ENCODE results near the gene TNFRSF4. TPM values are rescaled to one million over a fixed set of nuclear protein-coding genes. Genes with fewer than 3 reads are reported as not detected.

TNFRSF4 gene
- total RNA-seq, 2 experiments from 2014 or later: 1.1 TPM; not detected in 1

DNA sequence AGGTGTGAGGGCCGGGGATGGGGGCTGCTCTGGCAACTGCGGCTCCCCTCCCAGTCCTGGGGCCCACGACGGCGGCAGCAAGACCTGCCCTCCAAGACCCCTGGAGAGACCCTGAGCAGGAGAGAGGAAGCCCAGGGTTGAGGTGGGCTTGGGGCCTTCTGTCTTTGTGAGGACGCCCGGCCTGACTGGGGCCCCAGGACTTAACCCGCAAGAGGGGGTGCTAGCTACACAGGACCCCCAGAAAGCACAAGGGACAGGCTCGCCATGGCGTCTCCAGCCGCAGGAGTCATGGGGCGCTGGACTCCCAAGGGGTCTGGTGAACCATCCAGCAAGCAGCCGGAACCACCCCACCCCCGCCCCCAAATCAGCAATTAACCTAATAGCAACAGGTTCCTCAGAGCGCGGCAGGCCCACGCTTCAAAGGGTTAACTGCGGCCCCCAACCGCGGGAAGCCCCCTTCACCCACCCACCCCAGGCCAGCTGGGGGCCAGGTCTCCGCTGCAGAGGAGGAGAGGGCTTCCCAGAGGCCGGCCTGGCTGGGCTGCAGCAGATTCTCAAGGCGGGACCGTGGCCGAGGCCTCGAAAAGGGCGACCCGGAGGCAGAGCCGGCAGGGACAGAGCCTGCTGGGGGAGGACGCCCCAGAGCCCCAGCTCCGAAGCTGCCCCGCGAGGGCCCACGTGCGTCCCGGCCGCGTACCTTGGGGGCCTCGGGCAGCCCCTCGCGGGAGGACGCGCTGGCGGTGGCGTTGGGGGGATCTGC lies 32.0 kb upstream of the TNFRSF4 start:
- Histone ChIP-seq H3K36me3 (ENCODE audit: insufficient read depth, low read length) (no peaks in the 10 kb centered on the region), H4K20me1 (ENCODE audit: insufficient read depth, low read length) (no peaks in the 10 kb centered on the region), H3K9me3 (ENCODE audit: low read length) (no peaks in the 10 kb centered on the region), H3K9me2 (ENCODE audit: insufficient read depth, low read length) (no peaks in the 10 kb centered on the region), H3K4me3 (ENCODE audit: low read depth, low read length, poor library complexity, severe bottlenecking) (no peak overlapping the region), H3K27ac (ENCODE audit: low read depth, low read length, poor library complexity, severe bottlenecking) (no peak overlapping the region), H3K4me2 (ENCODE audit: low read length) (no peak overlapping the region), H2AFZ (ENCODE audit: low read length) (no peak overlapping the region), H3K79me2 (ENCODE audit: insufficient read depth, low read depth, low read length) (no peaks in the 10 kb centered on the region), H3K4me1 (ENCODE audit: insufficient read depth, low read length, poor library complexity, severe bottlenecking) (peaks cover 7% of the 10 kb centered on the region)
- CTCF ChIA-PET (ENCODE audit: unreplicated experiment): no interaction called here
- BruUV-seq (replicated peaks): no TSS peak
- intact Hi-C loops (cut with micrococcal nuclease; ENCODE audit: unreplicated experiment): no loop called here
- POLR2A ChIA-PET: no interaction called here
- no peak for DNase-seq (ENCODE audit: low spot score)
- TF ChIP-seq CTCF (conservative IDR thresholded peaks at IDR 0.05; ENCODE audit: low read length) (no peak), EZH2phosphoT487 (IDR thresholded peaks at IDR 0.05; ENCODE audit: borderline replicate concordance, low read depth, low read length) (no peak)

- Histone ChIP-seq H4K20me1 (ENCODE audit: insufficient read depth, low read length) (no peaks in the 10 kb centered on the region), H3K36me3 (ENCODE audit: insufficient read depth, low read length) (no peaks in the 10 kb centered on the region), H3K4me1 (ENCODE audit: insufficient read depth, low read length, poor library complexity, severe bottlenecking) (peaks cover under 1% of the 10 kb centered on the region), H3K79me2 (ENCODE audit: insufficient read depth, low read depth, low read length) (no peaks in the 10 kb centered on the region), H3K4me2 (ENCODE audit: low read length) (no peak overlapping the region), H3K27ac (ENCODE audit: low read depth, low read length, poor library complexity, severe bottlenecking) (no peak overlapping the region), H3K9me3 (ENCODE audit: low read length) (no peaks in the 10 kb centered on the region), H3K9me2 (ENCODE audit: insufficient read depth, low read length) (no peaks in the 10 kb centered on the region), H2AFZ (ENCODE audit: low read length) (no peak overlapping the region), H3K4me3 (ENCODE audit: low read depth, low read length, poor library complexity, severe bottlenecking) (no peak overlapping the region)
- intact Hi-C loops (cut with micrococcal nuclease; ENCODE audit: unreplicated experiment): no loop called here
- no TSS peak for BruUV-seq (replicated peaks)
- no peak for DNase-seq (ENCODE audit: low spot score)
- TF ChIP-seq EZH2phosphoT487 (IDR thresholded peaks at IDR 0.05; ENCODE audit: borderline replicate concordance, low read depth, low read length): no peak
- no peak for TF ChIP-seq CTCF (conservative IDR thresholded peaks at IDR 0.05; ENCODE audit: low read length)
- ChIA-PET POLR2A (no interaction called here), CTCF (ENCODE audit: unreplicated experiment) (no interaction called here)
Observed at GRCh38 chr1:1245178-1245816, 31.3 kb upstream of the TNFRSF4 start.

- POLR2A ChIA-PET: no interaction called here
- no peak overlapping the region for H3K4me3 ChIP-seq (ENCODE audit: low read depth, low read length, poor library complexity, severe bottlenecking)
- no peaks in the 10 kb centered on the region for H3K9me3 ChIP-seq (ENCODE audit: low read length)
- CTCF ChIA-PET (ENCODE audit: unreplicated experiment): no interaction called here
- no peak for TF ChIP-seq CTCF (conservative IDR thresholded peaks at IDR 0.05; ENCODE audit: low read length)
- no peaks in the 10 kb centered on the region for H3K36me3 ChIP-seq (ENCODE audit: insufficient read depth, low read length)
- no peak overlapping the region for H2AFZ ChIP-seq (ENCODE audit: low read length)
- DNase-seq (ENCODE audit: low spot score): no peak
- H3K4me1 ChIP-seq (ENCODE audit: insufficient read depth, low read length, poor library complexity, severe bottlenecking): no peaks in the 10 kb centered on the region
- no peaks in the 10 kb centered on the region for H3K79me2 ChIP-seq (ENCODE audit: insufficient read depth, low read depth, low read length)
- H3K27ac ChIP-seq (ENCODE audit: low read depth, low read length, poor library complexity, severe bottlenecking): no peak overlapping the region
- H3K4me2 ChIP-seq (ENCODE audit: low read length): no peak overlapping the region
- BruUV-seq (replicated peaks): no TSS peak
- H3K9me2 ChIP-seq (ENCODE audit: insufficient read depth, low read length): no peaks in the 10 kb centered on the region
- H4K20me1 ChIP-seq (ENCODE audit: insufficient read depth, low read length): no peaks in the 10 kb centered on the region
- intact Hi-C loops (cut with micrococcal nuclease; ENCODE audit: unreplicated experiment): no loop called here
Observed at GRCh38 chr1:1244192-1244811, 30.3 kb upstream of the TNFRSF4 start.

Data from OCI-LY7 (cell line).